GM21786 (cell line): ENCODE results near the gene NDUFAF5.

Source experiments
- ATAC-seq: cut with Tn5 transposase; IDR thresholded peaks from one replicate; pipeline ENCODE4 v1.9.1; 2021; ENCODE audit not compliant: unreplicated experiment

NDUFAF5 gene

DNA sequence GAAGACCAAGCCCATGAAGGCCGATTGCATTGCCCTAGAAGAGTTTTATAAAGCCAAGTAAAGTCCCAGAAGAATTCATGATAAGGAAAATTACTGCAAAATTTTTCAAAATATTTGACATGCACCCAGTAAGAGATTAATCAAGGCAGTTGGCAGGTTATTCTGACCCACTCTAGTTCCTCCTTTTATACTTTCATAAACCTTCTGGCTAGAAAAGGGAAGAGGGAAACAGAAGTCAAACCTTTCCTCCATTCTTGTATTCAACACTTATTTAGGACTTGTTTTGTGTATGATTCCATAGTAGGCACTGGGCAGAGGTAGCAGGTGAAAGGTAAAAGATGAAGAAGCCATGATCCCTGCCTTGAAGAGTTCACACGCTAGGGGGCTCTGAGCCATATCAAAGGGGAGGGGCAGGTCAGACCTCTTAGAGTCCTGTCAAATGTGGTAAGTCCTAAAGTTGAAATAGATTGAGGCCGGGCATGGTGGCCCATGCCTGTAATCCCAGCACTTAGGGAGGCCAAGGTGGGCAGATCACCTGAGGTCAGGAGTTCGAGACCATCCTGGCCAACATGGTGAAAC lies 85.4 kb downstream of the NDUFAF5 start:
- no peak for ATAC-seq
